GM19193 (cell line): ENCODE data around the gene ARHGAP11A.

ENCODE experiments used
- POLR2A ChIP-seq: IDR thresholded peaks from 4 replicates; pipeline ENCODE4 v1.6.1; 2011; ENCODE audit not compliant: insufficient read depth, insufficient read length; ENCODE audit errors: extremely low read depth

The ARHGAP11A gene

GRCh38 chr15:32679298-32679690 is 64.0 kb downstream of the ARHGAP11A start:
- no peak for TF ChIP-seq POLR2A

- no peak for TF ChIP-seq POLR2A
Measured at GRCh38 chr15:32682569-32682968, 67.3 kb downstream of the ARHGAP11A start.

DNA sequence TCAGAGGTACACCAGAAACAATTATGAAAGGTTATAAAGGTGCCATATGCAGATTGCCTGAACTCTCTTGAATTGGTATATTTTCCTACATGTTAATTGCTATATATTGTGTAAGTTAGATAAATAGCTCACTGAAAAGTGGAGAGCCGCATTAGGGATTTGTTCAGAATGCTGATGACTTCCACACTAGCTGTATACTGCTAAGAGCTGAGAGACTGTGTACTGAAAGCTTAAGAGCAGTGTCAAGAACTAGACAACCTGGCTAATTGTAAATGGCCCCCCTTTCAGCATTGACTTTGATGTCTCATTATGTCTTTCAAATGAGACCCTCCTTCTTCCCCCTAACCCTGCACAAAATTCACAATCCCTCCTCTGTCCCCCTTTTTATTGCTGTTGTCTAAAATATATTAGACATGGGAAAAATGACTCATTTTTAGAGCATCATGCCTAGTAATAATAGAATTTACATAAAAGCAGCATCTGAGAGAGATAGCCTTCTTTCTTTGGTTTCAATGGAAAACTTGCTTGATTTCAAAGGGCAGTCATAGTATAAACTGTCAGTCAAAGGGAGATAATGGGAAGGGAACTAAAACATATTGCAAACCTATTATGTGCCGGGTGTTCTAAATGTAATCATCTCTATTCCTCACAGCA is 67.8 kb downstream of the ARHGAP11A start:
- TF ChIP-seq POLR2A = no peak

DNA sequence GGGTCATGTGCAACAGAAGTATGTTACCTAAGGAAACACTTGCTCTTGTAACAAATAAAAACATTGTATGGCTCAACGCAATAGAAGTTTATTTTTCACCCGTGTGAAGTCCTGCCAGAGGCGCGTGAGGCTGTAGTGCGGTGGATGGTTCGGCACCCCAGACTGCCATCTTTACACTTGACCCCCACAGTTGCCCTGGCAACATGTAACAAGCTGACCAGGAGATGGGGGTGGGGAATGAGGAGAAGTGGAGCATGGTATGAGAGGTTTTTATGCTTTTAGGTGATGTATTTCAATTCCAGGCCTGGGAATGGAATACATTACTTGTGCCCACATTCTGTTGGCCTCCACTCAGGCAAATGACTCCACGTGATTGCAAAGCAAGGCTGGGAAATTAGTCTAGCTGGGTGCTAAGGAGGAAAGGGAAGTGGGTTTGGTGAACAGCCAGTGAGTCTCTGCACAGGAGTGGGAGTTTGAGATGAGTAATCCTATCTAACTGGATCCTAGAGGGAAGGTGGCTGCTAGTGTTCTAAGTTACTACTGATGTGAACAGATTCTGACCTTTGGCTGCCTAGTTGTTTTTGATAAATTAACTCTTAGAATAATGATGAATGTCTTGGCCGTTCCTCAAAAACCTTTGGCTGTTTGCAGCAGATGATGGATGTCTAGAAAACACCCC is 68.7 kb downstream of the ARHGAP11A start:
- TF ChIP-seq POLR2A = no peak

DNA sequence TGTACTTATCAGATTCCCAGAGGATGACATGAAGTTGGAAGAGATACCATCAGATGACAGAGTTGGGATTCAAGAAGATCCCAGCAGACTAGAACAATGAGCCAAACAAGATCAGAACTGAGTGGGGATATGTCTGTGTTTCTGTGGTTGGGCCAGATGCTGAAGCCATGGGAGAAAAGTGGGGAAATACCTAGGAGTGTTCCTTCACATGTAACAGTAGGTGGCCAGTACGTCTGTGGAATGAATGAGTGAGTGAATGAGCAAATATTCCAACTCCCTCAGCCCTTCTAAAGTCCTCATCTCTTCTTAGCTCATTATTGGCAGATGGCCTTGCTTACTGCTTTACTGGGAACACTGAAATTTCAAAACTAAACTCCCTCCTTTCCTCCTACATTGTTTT is 70.3 kb downstream of the ARHGAP11A start:
- TF ChIP-seq POLR2A = no peak

GRCh38 chr15:32687556-32687955 is 72.3 kb downstream of the ARHGAP11A start:
- TF ChIP-seq POLR2A = no peak

DNA sequence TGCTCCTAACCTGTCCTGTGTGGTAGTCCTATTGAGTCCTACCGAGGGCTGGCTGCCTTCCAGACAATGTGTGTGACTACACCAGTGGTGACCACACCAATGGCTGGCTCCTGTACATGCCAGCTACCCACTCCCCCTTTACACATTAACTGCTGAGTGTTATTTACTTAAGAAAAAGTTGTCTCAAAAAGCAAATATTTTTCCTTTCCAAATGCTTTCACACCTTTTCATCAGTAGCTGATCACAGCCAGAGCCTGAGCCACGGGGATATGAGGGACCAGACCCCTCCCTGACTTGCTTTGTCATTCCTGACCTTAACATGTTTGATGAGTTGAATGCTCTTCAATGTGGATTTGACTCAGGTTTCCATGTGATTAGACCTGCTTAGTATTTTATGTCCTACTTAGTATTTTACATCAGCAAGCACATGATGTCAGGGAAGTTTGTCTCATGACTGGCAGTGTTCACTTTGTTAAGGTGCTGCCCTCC is 72.9 kb downstream of the ARHGAP11A start:
- no peak for TF ChIP-seq POLR2A
